PFSK-1 (cell line): Measurements from ENCODE around the gene VASH1.

Source experiments
- POLR2AphosphoS5 ChIP-seq: IDR thresholded peaks from 2 replicates; pipeline ENCODE4 v1.6.1; 2012; ENCODE audit warnings: low read depth, mild to moderate bottlenecking, control low read depth, low read length, moderate library complexity
- SIN3A ChIP-seq: IDR thresholded peaks from 2 replicates; pipeline ENCODE4 v1.6.1; 2012; ENCODE audit warnings: mild to moderate bottlenecking, low read length, moderate library complexity, borderline replicate concordance; ENCODE audit not compliant: insufficient read depth

DNA sequence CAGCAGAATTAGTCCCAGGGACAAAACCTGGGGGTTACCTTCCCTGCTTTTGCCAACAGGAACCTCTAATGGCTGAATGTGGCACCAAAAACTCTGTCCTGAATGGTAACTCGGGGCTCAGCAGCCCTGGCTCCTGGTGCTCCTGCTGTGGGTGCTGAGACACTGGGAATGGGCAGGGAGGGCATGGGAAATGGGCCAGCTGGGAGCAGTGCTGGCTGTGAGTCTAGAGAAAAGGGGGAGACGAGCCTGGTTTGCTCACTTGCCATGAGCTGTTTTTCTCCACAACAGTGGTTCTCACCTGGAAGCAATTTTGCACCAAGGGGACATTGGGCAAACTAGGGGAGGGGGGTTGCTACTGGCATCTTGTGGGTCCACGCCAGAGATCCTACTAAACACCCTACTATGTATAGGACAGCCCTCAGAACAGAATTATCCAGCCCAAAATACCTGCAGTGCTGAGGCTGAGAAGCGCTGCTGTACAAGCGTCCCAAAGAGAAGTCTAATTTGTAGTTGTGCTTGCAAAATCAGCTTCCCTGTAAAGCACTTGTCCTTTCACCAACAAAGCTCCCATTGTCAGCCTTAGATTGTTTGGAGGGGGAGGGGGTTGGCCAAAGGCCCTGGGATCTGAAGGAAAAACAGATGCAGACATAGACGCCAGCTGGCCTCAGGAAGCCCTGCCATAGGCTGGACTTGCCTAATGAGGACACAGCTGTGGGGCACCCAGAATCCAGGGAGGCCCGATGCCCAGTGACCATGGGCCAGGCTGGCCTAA is 68.6 kb downstream of the VASH1 start:
- no peak for TF ChIP-seq SIN3A
- no peak for TF ChIP-seq POLR2AphosphoS5
